GM18861 (cell line): ENCODE measurements around the gene AP3D1.
A peak's percentile ranks its signal among the peaks of the same experiment; 100 is the strongest.
"Not testable (repeated sequence)": the region's sequence is repeated elsewhere in the genome, so short reads cannot be mapped to it uniquely, and the experiment has no call there.

ENCODE experiments used
- ATAC-seq: cut with Tn5 transposase; IDR thresholded peaks from one replicate; pipeline ENCODE4 v1.9.1; 2021; ENCODE audit not compliant: unreplicated experiment

AP3D1 gene

DNA sequence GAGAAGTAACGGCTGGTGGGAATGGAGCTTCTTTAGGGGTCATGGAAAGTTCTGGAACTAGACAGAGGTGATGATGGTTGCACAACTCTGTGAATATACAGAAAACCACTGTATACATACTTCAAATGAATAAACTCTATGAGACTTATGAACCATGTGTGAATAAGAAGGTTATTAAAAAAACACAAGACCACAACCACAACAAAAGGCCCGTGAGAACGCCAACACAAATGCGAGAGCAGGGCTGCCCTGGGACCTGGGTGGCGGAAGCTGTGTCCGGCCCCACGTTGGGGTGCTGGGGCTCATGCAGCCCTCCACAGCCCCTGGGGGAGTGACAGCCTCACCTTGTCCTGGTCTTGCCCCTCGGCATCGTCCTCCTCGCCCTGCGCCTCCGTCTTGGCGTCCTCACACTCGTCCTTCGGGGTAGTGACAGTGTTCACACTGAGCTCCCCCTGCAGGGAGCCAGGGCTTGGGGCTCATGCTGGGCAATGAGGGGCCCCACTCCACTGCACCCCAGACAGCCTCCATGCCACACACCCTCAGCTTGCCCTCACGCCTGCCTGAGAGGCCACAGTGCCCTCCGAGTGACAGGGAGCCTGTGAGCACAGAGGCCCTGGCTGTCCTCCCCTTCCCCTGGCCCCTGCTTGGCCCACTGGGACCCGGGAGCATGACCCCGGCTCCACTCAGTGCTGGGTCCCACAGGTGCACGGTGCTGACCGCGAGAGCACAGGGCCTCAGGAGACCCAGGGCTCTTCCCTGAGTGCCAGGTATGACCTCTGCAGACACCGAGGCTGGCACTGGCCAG is 38.6 kb downstream of the AP3D1 start:
- ATAC-seq: no peak

DNA sequence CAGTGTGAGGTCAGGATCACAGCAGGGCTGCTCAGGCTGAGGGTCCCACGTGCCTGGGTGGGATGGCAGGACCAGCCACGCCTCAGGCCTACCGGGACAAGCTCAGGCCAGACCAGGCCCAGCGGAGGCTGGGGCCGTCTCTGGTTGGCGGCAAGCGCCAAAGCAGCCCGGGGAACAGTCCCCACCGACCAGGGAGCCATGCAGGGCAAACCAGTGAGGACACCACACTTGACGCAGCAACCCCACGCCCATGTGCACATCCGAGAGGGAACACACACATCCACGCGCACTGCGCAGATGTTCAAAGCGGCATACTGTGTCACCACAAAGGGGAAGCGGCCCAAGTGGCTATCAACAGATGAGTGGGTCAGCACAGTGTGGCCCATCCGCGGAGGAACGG is 39.5 kb downstream of the AP3D1 start:
- ATAC-seq: no peak

DNA sequence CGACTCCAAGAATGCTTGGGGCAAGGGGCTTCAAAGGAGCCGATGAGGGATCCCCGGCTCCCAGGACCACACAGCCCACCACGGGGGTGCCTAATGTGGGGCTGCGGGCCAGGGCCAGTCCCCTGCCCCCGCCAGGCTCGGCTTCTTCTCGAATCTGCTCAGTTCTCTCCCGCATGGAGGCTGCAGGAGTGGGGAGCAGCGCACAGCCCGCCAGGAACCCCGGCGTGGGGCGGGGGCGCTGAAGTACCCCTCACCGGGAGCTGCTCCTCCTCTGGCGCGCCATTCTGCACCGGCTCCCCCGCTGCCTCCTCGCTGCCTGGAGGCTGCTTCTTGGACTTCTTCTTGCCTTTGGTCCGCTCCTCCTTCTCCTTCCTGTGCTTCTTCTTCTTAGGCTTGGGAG is 39.9 kb downstream of the AP3D1 start:
- no peak for ATAC-seq

DNA sequence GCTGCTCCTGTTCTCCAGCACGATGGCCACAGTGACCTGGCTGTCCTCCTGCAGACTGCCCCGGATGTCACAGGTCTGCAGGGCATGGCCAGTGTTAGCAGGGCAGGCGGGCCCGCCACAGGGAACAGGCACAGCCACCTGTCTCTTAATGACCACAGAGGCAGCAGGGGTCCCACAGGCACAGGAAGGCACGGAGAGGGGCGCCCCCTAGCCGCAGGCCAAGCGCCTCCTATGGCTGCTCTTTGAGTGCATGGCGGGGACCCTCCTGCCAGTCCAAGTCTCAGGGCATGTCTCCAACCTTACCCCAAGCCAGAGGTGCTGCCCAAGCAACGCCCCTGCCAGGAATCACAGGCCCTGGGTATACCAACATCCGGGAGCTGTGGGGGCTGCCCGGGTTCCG is 40.5 kb downstream of the AP3D1 start:
- no peak for ATAC-seq

DNA sequence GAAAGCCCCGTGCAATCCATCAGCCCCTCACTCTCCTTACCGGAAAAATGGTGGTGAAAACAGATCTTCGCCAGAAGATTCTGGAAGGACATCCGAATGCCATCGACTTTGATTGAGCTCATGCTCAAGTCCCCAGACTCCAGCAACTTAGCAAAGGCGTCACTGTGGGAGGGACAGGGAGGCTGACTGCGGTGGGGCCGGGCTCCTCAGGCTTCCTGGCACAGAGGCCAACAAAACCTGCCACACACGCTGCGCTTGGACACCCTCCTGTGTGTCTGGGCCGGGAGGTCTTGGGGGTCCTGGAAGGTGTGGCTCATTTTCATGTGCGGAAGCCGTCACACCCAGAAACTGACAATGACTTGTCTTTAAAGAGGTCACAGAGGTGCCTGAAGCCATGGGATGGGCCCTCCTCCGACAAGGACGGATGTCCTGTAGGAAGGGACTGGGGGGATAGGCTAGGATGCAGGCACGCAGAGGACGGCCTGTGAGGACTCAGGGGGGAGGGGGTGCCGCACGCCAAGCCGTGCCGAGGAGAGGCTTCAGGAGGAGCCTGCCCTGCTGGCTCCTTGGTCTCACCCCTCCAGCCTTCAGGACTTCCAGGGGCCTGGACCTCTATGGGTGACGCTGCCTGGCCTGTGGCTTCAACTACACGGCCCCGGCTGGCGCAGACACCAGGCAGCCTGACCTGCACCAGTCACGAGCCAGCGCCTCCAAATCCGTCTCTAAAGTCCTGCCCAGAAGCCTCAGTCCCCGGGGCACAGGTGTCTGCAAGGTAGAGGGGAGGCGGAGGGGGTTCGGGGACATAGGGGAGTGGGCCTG is 42.1 kb downstream of the AP3D1 start:
- no peak for ATAC-seq

DNA sequence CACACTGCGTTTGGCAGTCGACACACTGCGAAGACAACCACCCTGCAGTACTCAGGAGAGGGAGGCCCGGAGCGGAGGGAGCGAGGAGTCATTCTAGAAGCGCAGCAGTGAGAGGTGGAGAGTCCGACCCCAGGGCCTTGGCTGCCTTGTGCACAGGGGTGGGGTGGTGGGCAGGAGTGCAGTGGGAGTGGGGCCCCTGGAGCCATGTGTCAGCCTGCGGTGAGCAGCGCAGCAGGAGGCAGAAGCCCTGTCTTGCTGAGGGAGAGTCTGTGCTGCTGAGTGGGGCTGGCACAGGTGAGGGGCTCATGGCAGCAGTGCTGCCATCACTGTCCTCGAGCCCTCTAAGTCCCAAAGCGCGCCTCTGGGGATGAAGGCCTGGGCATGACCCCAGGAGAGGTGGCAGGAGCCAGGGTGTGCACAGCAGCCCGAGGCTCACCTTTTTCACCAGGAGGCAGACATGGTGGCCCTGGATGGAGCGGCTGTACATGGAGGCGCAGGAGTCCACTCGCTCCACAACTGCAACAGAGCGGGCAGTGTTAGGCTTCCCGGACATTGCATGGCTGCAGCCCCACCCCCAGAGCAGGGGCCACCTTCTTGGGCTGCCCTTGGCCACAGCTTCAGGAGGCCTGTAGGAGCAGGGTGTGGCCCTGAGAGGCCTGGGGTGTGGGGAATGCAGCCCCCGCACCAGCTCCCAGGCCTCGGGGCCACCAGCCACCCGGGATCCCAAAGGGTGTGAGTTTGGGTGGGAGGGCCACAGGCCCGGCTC is 42.9 kb downstream of the AP3D1 start:
- ATAC-seq: no peak

DNA sequence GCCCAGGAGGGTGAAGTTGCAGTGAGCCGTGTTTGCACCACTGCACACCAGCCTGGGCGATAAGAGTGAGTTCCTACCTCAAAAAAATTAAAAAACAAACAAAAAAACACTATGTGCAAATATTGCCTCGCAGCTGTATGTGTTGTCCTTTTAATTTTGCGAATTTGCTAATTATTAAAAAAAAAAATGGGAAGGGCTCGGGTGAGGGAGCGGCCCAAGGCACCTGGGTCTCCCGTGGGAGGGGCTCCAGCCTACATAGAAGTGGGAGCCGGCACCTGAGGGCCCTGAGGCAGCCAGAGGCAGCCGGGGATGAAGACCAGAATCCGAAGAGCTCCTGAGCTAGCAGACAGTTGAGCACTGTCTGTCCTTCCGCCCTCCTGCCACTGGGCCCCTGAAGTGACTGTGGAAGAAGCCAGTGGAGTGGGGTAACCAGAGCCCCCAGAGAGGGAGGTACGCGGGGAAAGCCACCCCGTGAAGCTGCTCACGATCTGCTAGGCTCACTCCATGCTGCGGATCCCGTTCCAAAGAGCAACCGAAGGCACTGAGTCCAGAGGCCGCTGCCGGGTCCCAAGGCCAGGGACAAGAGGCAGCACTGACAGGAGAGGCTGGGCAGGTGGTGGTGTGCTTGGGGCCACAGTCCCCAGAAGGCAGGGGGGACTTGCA is 48.2 kb downstream of the AP3D1 start:
- ATAC-seq: no peak

DNA sequence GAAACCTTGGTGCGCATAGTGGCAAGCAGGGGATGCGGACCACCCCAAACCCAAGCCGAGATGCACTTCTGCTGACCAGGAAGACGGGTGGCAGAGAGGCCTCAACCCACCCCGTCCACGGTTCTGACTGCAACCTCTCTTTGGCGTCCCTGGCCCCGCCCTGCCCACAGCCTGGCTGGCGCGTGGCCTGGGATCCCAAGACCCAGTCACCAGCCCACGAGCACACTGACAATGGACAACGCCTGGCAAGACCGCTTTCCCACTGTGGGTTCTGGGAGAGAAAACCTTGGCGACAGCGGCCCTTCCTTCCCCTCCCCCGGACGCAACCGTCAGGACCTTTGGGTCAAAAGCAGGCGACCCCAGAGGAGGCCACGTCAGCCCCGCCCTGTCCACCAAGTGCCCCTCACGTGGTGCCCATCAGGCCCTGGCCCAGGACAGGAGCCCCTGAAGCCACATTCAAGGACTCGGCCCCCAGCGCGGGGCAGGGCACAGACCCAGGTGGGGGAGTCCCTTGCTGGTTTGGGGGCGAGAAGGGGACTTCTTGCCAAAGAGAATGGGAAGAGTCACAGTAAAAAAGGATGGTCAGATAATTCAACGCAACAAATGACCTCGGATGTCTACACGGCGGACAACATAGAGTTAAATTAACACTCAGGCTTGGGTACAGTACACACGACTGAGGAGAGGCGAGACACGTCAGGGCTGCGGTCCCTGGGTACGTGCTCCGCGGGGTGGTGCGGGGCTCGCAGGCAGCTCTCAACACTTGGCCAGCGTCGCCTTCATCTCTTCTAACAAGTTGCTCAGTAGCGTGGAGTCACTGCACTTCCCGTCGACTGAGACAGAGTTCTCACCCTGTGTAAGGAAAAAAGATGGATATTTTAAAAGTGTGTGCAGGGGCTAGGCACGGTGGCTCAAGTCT is 49.7 kb downstream of the AP3D1 start:
- no peak for ATAC-seq

DNA sequence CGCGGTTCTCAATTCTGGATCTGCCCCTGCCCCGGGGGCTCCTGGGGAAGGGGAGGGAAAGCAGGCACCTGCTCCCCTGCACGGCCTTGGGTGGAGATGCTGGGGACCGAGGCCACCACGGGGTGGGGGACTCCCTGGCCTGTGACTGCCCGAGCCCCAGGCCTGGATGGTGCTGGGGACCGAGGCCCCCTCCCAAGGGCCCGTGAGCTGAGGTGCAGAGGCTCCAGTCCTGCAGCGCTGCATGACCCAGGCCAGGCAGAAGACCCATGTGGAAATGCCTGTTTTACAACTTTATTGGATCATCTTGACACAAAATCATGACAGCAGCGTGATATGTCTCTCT is 50.7 kb downstream of the AP3D1 start:
- no peak for ATAC-seq

DNA sequence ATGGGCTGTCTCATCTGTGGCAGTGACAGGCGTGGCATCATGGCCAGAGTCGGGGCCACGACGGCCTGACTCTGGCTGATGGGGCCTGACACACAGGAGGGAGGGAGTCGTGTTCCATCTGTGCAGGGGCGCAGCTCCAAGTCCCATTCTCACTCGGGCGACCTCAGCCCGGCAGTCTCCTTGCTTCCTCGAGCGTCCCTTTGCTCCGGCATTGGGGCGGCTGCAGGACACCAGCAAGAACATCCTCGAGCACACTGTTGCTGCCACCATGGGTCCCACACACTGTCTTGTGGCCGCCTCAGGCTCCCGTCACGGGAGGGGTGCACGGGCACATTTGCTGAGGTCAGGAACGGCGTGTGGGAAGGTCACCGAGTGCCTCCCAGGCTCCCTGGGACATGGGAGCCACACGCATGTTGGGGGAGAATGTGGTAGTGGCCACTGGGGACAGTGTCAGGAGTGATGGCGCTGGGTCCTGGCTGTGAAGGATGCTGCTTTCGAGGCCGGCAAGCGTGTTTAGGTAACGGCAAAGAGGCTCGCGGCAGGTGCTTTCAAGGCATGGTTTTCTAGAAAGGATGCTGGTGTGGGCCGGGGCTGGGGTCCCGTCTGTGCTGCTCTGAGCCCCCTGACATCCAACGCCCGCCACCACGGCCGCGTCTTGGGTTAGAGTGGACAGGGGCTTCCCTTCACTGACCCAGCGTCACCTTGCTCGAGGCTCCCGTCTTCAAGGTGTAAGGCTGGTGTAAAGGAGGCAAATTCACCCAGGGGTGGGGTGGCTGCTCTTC is 51.2 kb downstream of the AP3D1 start:
- no peak for ATAC-seq

DNA sequence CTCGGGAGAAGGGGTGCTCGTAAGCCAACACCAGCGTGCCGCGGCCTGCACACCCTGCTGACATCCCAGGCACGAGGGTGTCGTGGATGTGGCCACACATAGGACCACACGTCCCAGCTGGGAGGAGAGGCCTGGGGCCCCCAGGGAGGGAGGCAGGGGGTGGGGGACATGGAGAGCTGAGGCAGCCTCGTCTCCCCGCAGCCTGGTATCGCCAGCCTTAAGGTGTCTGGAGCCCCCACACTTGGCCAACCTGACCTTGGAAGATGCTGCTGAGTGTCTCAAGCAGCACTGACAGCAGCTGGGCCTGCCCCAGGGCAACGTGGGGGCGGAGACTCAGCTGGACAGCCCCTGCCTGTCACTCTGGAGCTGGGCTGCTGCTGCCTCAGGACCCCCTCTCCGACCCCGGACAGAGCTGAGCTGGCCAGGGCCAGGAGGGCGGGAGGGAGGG is 52.3 kb downstream of the AP3D1 start:
- no peak for ATAC-seq

DNA sequence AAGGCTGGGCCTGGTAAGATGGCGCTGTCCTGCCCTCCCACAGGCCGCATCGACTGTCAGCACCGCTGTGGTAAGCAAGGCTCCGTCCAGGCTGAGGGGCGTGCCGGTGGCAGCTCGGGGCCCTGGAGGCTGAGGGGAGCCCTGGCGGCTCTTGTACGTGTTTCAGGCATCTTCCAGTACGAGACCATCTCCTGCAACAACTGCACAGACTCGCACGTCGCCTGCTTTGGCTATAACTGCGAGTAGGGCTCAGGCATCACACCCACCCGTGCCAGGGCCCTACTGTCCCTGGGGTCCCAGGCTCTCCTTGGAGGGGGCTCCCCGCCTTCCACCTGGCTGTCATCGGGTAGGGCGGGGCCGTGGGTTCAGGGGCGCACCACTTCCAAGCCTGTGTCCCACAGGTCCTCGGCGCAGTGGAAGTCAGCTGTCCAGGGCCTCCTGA is 53.5 kb downstream of the AP3D1 start:
- ATAC-seq: no peak

DNA sequence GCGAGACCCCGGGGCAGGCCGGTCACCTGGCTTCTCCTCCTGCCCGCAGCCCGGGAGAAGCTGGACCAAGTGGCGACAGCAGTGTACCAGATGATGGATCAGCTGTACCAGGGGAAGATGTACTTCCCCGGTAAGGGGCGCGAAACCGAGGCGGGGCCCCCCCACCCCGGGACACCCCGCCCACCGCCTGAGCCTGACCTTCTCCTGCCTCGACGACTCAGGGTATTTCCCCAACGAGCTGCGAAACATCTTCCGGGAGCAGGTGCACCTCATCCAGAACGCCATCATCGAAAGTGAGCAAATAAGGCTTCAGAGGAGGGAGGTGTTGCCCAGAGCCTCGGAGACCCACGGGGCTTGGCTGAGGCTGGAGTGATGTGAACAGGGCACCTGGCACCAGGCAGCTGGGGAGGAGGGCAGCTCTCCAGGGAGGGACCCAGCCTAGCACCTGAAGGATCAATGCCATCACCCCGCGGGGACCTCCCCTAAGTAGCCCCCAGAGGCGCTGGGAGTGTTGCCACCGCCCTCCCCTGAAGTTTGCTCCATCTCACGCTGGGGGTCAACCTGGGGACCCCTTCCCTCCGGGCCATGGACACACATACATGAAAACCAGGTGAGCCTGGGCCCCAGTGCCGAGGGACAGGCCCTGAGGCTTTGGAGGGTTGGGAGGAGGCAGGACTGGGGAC is 54.0 kb downstream of the AP3D1 start:
- no peak for ATAC-seq

DNA sequence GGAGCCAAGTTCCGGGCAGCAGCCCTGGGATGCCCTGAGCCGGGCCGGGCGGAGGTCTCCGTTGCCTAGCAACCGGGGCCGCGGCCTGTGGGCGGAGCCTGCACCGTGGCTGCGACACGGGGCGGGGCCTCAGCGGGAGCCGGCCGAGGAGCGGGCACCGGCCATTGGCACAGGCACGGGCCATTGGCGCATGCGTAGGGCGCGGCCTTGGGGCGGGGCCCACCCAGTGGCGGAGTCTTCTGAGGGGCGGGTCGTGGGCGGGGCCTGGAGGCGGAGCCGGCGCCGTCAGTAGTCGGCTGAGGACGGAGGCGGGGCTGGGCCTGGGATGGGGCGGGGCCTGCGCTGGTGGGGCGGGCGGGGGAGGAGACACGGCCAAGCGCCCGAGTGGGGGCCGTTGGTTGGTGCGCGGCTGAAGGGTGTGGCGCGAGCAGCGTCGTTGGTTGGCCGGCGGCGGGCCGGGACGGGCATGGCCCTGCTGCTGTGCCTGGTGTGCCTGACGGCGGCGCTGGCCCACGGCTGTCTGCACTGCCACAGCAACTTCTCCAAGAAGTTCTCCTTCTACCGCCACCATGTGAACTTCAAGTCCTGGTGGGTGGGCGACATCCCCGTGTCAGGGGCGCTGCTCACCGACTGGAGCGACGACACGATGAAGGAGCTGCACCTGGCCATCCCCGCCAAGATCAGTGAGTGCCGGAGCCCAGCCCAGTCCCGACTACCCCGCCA is 54.7 kb downstream of the AP3D1 start, which contains the start of gene IZUMO4:
Gene IZUMO4 (plus strand): TSS at position 436 of the 723 bp plus-strand sequence. CDS start 31 bp downstream, at position 467.
- peak; percentile 63 for ATAC-seq

DNA sequence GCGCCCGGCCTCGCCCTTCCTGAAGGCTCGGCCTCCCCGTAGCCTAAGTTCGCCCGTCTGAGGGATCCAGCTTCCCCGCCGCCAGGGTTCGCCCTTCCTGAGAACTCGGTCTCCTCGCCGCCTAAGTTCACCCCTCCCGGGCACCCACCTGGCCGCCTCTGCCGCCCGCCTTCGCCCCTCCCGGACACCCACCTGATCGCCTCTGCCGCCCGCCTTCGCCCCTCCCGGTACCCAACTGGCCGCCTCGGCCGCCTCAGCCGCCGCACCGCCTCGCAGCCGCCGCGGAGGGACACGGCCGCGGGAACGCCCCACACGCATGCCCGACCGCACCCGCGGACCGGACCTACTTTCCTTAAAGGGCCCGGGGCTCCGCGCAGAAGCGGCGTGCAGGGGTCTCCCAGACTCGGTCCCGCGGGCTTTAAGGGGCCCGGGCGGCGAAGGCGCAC is 55.3 kb downstream of the AP3D1 start, which contains the start of gene MOB3A:
Gene MOB3A (minus strand): TSS at position 293 of the 446 bp plus-strand sequence. CDS start 17,766 bp downstream, outside the sequence.
- no peak for ATAC-seq

DNA sequence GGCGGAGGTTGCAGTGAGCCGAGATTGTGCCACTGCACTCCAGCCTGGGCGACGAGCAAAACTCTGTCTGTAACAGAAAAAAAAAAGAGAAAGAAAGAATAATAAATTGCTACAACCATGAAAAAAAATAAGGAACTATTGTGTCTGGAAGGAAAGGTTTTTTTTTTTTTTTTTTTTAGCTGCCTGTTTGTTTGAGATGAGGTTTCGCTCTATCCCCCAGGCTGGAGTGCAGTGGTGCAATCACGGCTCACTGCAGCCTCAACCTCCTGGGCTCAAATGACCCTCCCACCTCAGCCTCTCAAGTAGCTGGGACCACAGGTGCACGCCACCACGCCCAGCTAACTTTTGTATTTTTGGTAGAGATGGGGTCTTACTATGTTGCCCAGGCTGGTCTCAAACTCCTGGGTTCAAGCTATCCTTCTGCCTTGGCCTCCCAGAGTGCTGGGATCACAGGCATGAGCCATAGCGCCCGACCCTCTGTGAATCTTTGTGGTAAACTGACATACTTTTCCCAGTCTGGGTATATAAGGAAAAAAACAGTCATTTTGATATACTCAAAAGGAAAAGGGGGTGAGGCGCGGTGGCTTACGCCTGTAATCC is 59.3 kb downstream of the AP3D1 start:
- ATAC-seq: not testable (repeated sequence)

DNA sequence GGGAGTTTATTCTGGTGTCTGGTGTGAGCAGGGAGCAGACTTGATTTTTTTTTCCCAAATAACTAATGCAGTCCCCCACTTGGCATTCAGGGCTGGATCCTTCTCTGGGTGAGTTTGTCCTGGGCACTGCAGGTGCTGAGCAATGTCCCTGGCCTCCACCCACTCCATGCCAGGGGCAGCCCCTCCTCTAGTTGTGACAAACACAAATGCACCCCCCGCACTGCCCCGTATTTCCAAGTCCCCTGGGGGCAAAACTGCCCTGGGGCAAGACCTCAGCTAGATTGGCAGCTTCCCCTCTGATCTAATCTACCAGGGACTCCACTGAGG is 61.7 kb downstream of the AP3D1 start:
- peak; percentile 0 for ATAC-seq
